GM11168 (cell line): Measurements from ENCODE around the gene HINT2.

ENCODE experiments used
- in situ Hi-C: fragments of 300-500 bp; cut with MboI; formaldehyde crosslinking; loops from one replicate; pipeline ENCODE4 v1.12.0; 2022; ENCODE audit warnings: low sequenced_read_pairs; ENCODE audit not compliant: unreplicated experiment

HINT2 gene

GRCh38 chr9:35814841-35815543 lies at the start of gene HINT2:
Gene HINT2 (minus strand): TSS chr9:35815042. CDS start chr9:35814979, 63 bp downstream.
- in situ Hi-C loops, result no loop called here

- in situ Hi-C loops, result no loop called here
Measured at GRCh38 chr9:35863583-35863982, 48.7 kb upstream of the HINT2 start.

GRCh38 chr9:35862328-35862727 lies 47.5 kb upstream of the HINT2 start:
- in situ Hi-C loops, result no loop called here

GRCh38 chr9:35861161-35861897 lies 46.5 kb upstream of the HINT2 start:
- in situ Hi-C loops, result no loop called here

GRCh38 chr9:35859990-35860339 lies 45.1 kb upstream of the HINT2 start:
- in situ Hi-C loops, result no loop called here

- in situ Hi-C loops, result no loop called here
Measured at GRCh38 chr9:35859310-35859989, 44.6 kb upstream of the HINT2 start.

GRCh38 chr9:35858458-35858857 lies 43.6 kb upstream of the HINT2 start:
- in situ Hi-C loops, result no loop called here

GRCh38 chr9:35856882-35857281 lies 42.0 kb upstream of the HINT2 start:
- in situ Hi-C loops, result no loop called here

- in situ Hi-C loops, result no loop called here
Measured at GRCh38 chr9:35856206-35856605, 41.4 kb upstream of the HINT2 start.

- in situ Hi-C loops, result no loop called here
Measured at GRCh38 chr9:35854091-35854762, 39.4 kb upstream of the HINT2 start.

GRCh38 chr9:35852876-35853865 lies 38.3 kb upstream of the HINT2 start:
- in situ Hi-C loops, result no loop called here

- in situ Hi-C loops, result no loop called here
Measured at GRCh38 chr9:35852267-35852815, 37.5 kb upstream of the HINT2 start.

GRCh38 chr9:35847792-35848572 lies 33.1 kb upstream of the HINT2 start:
- in situ Hi-C loops, result no loop called here

- in situ Hi-C loops, result no loop called here
Measured at GRCh38 chr9:35845824-35846771, 31.3 kb upstream of the HINT2 start.

GRCh38 chr9:35844628-35845270 lies 29.9 kb upstream of the HINT2 start:
- in situ Hi-C loops, result no loop called here

GRCh38 chr9:35842795-35843194 lies 28.0 kb upstream of the HINT2 start:
- in situ Hi-C loops, result no loop called here
